ENCODE data around the gene PLCH1.

GRCh38 chr3:155753038-155753639, 8.3 kb upstream of the PLCH1 start:
- TF ChIP-seq, protein P1, sequence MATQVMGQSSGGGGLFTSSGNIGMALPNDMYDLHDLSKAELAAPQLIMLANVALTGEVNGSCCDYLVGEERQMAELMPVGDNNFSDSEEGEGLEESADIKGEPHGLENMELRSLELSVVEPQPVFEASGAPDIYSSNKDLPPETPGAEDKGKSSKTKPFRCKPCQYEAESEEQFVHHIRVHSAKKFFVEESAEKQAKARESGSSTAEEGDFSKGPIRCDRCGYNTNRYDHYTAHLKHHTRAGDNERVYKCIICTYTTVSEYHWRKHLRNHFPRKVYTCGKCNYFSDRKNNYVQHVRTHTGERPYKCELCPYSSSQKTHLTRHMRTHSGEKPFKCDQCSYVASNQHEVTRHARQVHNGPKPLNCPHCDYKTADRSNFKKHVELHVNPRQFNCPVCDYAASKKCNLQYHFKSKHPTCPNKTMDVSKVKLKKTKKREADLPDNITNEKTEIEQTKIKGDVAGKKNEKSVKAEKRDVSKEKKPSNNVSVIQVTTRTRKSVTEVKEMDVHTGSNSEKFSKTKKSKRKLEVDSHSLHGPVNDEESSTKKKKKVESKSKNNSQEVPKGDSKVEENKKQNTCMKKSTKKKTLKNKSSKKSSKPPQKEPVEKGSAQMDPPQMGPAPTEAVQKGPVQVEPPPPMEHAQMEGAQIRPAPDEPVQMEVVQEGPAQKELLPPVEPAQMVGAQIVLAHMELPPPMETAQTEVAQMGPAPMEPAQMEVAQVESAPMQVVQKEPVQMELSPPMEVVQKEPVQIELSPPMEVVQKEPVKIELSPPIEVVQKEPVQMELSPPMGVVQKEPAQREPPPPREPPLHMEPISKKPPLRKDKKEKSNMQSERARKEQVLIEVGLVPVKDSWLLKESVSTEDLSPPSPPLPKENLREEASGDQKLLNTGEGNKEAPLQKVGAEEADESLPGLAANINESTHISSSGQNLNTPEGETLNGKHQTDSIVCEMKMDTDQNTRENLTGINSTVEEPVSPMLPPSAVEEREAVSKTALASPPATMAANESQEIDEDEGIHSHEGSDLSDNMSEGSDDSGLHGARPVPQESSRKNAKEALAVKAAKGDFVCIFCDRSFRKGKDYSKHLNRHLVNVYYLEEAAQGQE (IDR thresholded peaks at IDR 0.05; ENCODE audit: insufficient read depth in 1 of 2, low read depth in 2 of 2, low read length in 2 of 2) = no peak
- TF ChIP-seq POLR2AphosphoS5 (IDR thresholded peaks at IDR 0.05; ENCODE audit: low read depth, low read length) (no peak), TAF1 (IDR thresholded peaks at IDR 0.05; ENCODE audit: borderline replicate concordance, insufficient read depth, low read length) (no peak)
